GM21381 (cell line): ENCODE data around the gene FOSL2.

Source experiments
- ATAC-seq: cut with Tn5 transposase; IDR thresholded peaks from one replicate; pipeline ENCODE4 v1.9.1; 2021; ENCODE audit warnings: mild to moderate bottlenecking, moderate library complexity; ENCODE audit not compliant: unreplicated experiment

The FOSL2 gene

DNA sequence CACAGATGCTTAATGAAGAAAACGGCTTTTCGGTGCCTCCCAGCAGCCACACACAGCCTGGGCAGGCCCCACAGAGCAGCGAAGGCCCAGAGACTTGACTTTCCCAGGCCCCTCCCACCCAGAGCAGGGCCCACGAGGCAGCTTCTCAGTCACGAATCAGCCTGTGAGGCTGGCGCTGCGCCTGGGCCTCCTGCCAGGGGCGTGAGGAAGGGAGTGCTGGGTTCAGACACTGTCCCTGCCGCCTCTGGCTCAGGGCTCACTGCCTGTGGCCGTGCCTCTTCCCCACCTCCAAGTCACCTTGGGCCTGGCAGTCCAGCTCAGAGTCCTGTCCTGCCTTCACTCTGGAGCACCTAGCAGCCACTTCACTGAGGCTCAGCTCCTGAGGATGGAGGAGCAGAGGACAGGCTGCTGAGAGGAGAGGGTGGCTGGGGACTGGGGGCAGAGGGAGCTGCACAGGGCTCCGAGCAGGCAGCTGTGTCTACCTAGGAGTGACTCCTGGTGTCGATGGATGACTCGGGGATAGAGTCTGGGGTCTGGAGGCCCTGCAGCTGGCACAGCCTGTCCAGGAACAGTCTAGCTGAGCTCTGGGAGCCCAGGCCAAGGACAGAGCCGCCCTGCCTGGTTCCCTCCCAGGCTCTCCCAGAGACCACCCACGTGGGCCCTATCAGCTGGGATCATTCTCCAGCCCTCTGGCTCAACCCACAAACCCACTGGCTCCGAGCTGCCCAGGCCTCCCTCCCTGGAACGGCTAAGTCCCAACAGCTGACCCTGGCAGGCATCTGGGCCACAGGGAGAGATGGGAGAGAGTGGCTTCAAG, 36.4 kb upstream of the FOSL2 start:
- ATAC-seq, result no peak

DNA sequence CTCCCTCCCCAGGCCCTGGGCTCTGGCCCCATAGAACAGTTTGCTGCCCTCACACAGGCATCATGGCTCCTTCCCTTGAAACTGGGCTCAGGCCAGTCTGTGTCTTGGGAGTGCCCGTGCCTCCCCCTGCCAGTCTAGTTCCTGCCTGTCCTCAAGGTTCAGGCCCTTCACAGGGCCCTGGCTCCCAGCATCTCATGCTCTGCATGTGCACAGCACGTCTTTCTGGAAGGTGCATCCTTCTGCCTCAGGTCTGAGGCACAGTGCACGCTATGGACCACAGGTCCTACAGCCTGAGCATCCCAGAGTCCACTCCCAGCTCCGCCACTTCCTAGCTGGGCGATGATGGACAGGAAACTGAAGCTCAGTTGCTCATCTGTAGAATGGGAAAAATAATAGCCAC, 35.6 kb upstream of the FOSL2 start:
- no peak for ATAC-seq

GRCh38 chr2:28357948-28358667, 34.5 kb upstream of the FOSL2 start:
- ATAC-seq, result no peak

GRCh38 chr2:28358668-28359201, 33.9 kb upstream of the FOSL2 start:
- no peak for ATAC-seq

DNA sequence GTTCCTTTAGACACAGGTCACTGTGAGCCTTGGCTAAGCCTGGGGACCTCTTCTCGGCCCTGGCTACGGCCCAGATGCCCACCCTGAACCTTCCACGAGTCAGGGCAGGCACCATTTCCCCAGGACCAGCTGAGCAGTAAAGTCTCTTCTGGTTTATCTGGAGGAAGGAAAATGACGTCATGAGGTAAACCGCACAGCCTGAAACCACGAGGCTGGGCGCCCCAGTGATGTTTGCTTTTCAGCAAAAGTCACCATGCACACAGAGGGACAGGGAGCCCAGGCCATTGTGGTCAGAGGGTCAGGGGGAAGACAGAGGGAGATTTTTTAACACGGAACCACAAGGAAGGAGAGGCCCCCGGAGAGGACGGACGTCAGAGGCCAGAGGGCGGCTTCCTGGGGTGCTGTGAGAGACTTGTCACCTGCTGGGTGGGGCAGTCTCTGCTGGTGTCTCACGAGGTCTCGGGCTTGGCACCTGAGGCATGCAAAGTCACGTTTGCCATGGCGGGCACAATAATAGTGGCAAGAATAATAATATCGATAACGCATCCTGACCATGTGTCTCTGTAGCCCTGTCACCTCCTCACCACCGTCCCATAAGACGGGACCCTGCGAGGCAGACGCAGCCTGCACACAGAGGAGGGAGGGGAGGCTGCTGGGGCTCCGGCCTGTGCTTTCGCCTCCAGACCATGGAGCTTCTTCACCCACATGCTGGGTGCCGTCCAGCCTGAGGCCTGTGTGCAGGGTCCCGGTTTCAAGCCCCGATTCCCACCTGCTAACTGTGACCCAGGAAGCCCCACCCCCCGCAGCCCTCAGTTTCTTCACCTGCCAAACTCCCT, 33.2 kb upstream of the FOSL2 start:
- ATAC-seq, result no peak

GRCh38 chr2:28360058-28360717, 32.5 kb upstream of the FOSL2 start:
- ATAC-seq, result no peak

DNA sequence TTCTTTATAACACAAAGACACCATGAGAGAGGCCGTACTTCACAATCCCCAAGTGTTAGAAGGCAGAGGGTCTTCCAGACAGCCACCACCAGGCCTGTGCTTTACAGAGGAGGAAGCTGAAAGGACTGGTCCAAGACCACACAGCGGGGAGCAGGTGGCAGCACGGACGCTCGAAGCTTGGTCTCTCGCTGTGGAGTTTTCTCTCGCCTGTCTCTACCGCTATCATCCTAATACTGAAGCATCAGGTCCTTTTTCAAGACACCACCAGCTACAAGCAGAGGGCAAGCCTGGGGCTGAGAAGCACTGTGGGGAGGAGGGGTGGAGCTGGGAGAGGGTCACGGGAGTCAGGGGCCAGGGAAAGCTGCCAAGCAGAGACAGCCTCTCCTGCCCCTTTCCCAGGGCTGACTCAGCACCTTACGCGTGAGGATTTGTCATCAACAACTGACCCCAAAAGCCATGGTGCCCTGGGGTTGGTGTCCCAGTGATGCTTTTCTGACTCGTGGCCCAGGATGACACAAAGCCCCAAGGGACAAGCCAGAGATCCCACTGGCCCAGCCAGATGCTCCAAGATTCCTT, 31.9 kb upstream of the FOSL2 start:
- no peak for ATAC-seq

DNA sequence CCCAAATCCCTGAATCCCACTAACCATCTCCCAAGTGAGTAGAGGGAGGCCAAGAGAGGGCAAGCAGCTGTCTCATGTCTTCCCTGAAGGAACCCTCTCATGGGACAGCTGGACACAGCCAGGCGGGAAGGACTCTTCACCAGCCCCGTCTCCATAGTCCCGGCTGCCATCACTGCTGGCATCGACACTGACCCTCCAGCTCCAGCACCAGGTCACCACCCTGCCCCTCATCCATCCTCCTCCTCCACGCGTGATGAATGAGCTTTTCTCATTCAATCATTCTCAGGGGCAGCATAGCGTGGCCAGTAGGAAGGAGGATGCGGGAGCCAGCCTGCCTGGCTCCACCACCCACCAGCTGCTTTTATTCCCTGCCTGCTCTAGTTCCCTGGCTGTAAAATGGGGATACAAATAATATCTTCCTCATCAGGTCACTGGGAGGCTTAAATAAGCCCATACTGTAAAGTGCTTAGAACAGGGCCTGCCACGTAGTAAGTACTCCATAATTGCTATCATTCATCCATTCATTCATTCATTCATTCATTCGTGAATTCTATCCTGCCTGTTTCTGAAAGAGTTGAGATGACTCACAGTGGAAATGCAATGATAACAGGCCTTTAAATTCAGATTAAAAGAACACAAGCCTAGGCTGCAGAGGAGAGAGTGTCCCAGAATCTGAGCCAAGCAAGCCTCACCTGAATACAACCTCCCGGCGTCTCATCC, 30.5 kb upstream of the FOSL2 start:
- no peak for ATAC-seq

- no peak for ATAC-seq
Measured at GRCh38 chr2:28362991-28363521, 29.6 kb upstream of the FOSL2 start.

DNA sequence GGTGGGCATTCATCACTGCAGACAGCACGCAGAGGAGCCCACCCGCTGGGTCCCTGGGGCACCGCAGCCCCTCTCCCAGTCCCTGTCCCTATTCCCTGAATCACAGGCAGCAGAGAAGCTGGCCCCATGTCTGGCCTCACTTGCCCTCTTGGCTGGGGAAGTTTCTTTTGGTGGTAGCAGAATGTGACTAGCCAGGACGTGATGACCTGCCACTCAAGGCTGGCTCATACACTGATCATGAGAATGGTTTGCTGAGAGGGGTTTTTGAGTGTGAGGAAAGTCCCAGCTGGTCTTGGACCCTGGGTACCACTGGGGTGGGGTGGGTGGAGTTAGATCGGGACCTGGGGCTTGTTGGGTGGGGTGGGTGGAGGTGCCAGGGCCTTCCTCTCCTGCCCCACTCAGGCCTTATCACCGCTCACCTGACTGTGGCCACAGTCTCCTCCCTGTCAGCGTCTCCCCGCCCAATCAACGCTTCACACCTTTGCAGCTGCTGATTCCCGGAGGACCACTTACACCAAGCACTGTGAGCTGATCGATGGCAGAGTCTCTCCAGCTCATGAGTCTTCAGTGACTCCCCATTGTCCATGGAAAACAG, 28.9 kb upstream of the FOSL2 start:
- no peak for ATAC-seq

GRCh38 chr2:28364610-28365009, 28.0 kb upstream of the FOSL2 start:
- ATAC-seq, result no peak

- no peak for ATAC-seq
Measured at GRCh38 chr2:28365158-28365557, 27.5 kb upstream of the FOSL2 start.

DNA sequence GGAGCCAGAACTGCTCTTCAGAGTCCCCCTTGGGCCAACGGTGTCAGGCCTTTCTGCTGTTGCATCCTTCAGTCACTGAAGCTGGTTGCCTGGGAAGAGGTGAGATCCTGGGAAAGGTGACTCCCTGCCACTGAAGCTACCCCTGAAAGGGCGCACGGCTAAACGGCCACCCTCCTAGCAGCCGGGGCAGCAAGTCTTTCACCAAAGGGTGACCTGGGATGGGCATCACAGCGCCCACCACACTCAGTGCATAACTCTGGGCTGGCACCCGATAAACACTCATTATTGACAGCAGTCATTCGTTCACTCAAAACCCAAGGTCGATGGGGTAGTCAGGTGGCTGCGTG, 26.5 kb upstream of the FOSL2 start:
- no peak for ATAC-seq

DNA sequence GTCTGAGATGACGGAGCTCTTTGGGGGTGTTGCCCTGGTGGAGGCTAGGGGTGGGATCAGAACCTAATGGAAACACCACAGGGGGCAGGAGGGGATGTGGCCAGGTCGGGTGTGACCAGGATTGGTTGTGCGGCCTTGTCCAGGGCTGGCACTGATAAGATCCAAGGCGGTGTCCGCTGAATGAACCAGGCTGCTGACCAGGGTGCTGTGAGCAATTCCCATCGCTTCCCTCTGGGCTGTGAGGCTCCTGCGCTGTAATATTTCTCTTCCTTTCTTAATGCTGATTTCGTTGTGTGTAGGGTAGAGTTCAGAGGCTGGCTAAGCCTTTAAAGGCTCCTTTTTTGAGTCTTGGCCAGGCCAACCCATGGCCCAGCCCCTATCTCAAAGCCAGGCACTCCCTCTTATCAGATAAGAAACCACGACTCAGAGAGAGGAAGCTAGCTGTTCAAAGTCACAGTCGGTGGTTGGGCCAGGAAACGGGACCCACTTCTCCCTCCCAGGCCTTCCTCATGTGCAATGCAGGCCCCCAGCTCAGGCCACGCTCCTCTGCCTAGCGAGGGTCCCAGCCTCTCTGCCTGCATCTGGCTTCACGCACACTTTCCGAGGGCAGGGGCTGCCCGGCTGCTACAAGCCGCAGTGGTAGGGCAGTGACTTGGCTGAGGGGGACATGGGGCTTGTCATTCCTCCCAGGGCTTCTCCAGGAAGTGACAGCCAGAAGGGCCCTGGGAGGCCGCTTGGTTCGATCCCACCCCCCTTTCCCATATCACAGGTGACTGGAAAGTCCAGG, 26.0 kb upstream of the FOSL2 start:
- ATAC-seq, result no peak

- ATAC-seq, result no peak
Measured at GRCh38 chr2:28367667-28368356, 24.8 kb upstream of the FOSL2 start.

GRCh38 chr2:28368357-28368798, 24.3 kb upstream of the FOSL2 start:
- no peak for ATAC-seq

GRCh38 chr2:28369358-28369757, 23.3 kb upstream of the FOSL2 start:
- ATAC-seq, result no peak

GRCh38 chr2:28370354-28370753, 22.3 kb upstream of the FOSL2 start:
- no peak for ATAC-seq
